Measurements from ENCODE around the gene GLRA1. TPM values are rescaled to one million over a fixed set of nuclear protein-coding genes. Genes with fewer than 3 reads are reported as not detected.

GLRA1 gene
- total RNA-seq: not detected in 2 replicates

GRCh38 chr5:151924564-151925301 is at the start of gene GLRA1:
TSS of gene GLRA1 (minus strand) at chr5:151924851. CDS start at chr5:151924549, 302 bp downstream.

Other genes starting within 250 kb of the GLRA1 start
- 4,412 and 6,097 TPM in 2 replicates for gene SPARC, start 237.9 kb downstream of the GLRA1 start, total RNA-seq
- 165 and 166 TPM in 2 replicates for gene ATOX1, start 166.2 kb downstream of the GLRA1 start, total RNA-seq
- 67.2 and 90.6 TPM in 2 replicates for gene G3BP1, start 152.9 kb downstream of the GLRA1 start, total RNA-seq